ENCODE data around the gene STAT6.
A peak's percentile ranks its signal among the peaks of the same experiment; 100 is the strongest.

The STAT6 gene

DNA sequence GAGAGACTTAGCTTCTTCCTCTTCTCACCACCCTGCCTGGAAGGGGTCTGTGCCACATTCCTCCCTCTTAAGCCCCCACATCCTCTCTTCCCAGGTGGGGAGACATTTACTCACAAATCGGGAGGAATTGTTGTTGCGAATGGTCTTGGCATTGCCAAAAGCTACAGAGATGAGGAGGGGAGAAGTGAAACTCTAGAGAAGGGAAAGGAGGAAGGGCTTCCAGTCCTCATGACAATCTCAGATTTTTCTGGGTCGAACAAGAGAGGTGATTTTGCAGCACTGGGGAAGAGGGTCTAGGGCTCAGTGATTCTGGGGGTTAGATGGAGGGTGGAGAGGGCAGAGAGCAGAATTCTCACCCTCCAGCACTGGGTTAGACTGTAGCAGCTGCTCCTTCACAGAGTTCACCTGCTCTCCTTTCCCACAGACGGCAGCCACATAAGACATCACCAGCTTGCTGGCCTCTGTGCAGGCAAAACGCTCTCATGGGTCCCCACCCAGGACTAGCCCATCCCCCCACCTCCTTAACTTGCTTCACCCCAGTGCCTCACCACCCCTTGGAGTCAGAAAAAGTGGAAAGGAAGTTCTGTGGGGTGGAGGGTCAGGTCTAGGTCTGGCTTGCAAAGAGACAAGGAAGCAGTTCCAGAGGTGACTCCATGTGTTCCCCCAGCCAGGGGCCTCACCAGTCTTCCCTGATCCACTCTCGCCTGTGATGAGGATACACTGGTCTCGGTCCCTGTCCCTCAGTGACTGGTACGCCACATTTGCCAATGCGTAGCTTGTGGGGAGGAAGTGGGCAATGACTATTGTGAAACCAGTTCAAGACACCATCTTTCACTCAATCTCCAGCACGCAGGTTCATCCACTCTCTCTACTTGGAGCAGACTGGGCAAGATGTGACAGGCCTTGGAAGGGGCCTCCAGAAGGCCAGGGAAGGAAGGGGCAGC, 63.9 kb downstream of the STAT6 start:
- peak; percentile 69 for DNase-seq

DNA sequence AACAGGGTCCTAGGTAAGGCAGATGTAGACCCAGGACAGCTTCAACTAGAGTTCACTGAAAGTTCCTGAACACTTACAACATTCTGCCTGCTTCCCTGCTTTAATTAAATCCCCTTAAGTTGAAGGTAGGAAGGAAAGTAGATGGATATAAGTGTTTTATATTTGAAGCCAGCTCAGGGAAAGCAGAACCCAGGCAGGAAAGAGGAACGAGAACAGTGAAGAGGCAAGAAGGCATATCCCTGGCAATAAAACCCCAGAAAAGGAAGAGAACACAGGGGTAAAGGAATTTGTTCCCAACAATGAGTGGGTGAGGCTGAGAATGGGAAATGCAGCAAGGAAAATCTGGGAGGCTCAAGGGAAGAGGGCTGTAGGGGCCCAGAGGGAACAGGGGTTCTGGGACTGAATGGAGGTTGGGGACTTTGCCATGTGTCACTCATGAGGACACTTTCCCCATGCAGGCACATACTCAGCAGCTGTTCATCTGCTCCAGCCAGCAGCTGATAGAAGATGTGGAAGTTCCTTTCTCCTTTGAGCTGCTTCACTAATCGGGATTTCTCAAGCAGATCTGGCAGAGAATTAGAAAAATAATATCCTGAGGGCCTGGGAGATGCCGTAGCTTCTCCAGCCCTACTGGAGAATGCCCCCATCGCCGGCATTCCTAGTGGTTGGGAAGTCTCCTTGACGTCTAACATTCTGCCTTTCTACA, 64.9 kb downstream of the STAT6 start:
- DNase-seq, result no peak
